Naive thymus-derived CD4-positive, alpha-beta T cell (primary cell): Measurements from ENCODE around the gene CACNG1. TPM values are rescaled to one million over a fixed set of nuclear protein-coding genes. Genes with fewer than 3 reads are reported as not detected.

Source experiments
- ATAC-seq: fragments of 150-1000 bp; cut with Tn5 transposase; 2 replicates; pipeline ENCODE4 v1.10.0; 2021; ENCODE audit warnings: mild to moderate bottlenecking, moderate library complexity
- CTCF ChIA-PET: fragments of 350-600 bp; sonication (Branson Sonifier 250); formaldehyde crosslinking; loops from one replicate; lab custom pipeline; 2021; ENCODE audit warnings: antibody characterized with exemption; lab: Charles Lee
- POLR2A ChIA-PET: fragments of 350-600 bp; sonication (Branson Sonifier 250); formaldehyde crosslinking; loops from one replicate; lab custom pipeline; 2021; ENCODE audit warnings: antibody characterized with exemption, inconsistent platforms; lab: Charles Lee
- DNase-seq, 9 donors: peaks; one replicate each; pipeline versions ENCODE4 v3.0.0 to v3.0.0-alpha.2; 2020 to 2022; ENCODE audit warnings: mixed read lengths in 1 of 9
- H3K27ac ChIP-seq: one replicate; pipeline ENCODE4 v1.7.0; 2013; ENCODE audit warnings: mild to moderate bottlenecking, low read depth, low read length, moderate library complexity
- H3K27me3 ChIP-seq, 2 donors: one replicate each; pipeline ENCODE4 v1.7.0; 2013; ENCODE audit warnings: low read length in 2 of 2, mild to moderate bottlenecking in 2 of 2, moderate library complexity in 2 of 2; ENCODE audit not compliant: control insufficient read depth in 2 of 2, insufficient read depth in 2 of 2
- H3K36me3 ChIP-seq, 3 experiments: 1 replicate in 2 of 3; 2 replicates in 1 of 3; pipeline ENCODE4 v1.7.0; 2013; ENCODE audit warnings: low read length in 3 of 3, mild to moderate bottlenecking in 3 of 3, moderate library complexity in 1 of 3; ENCODE audit not compliant: insufficient read depth in 3 of 3, control insufficient read depth in 2 of 3
- H3K4me1 ChIP-seq, 2 donors: one replicate each; pipeline ENCODE4 v1.7.0; 2013; ENCODE audit warnings: low read length in 2 of 2, mild to moderate bottlenecking in 2 of 2, moderate library complexity in 1 of 2; ENCODE audit not compliant: control insufficient read depth in 2 of 2, insufficient read depth in 2 of 2
- H3K4me3 ChIP-seq: 2 replicates; pipeline ENCODE4 v1.7.0; 2013; ENCODE audit warnings: mild to moderate bottlenecking, low read length
- H3K9me3 ChIP-seq, 3 experiments: 1 replicate in 2 of 3; 2 replicates in 1 of 3; pipeline ENCODE4 v1.7.0; 2013; ENCODE audit warnings: low read length in 3 of 3; ENCODE audit not compliant: control insufficient read depth in 2 of 3
- H3K27ac Mint-ChIP-seq, 9 donors: one replicate each; pipeline ENCODE4 v1.8.0; 2020 to 2022; ENCODE audit warnings: mixed read lengths in 9 of 9, mild to moderate bottlenecking in 8 of 9, moderate library complexity in 5 of 9, inconsistent platforms in 2 of 9
- H3K27me3 Mint-ChIP-seq, 5 donors: one replicate each; pipeline ENCODE4 v1.8.0; 2021 to 2022; ENCODE audit warnings: mixed read lengths in 5 of 5, mild to moderate bottlenecking in 1 of 5
- H3K36me3 Mint-ChIP-seq, 5 donors: one replicate each; pipeline ENCODE4 v1.8.0; 2020 to 2022; ENCODE audit warnings: mixed read lengths in 5 of 5, mild to moderate bottlenecking in 3 of 5, inconsistent platforms in 1 of 5
- H3K4me1 Mint-ChIP-seq, 7 donors: one replicate each; pipeline ENCODE4 v1.8.0; 2020 to 2022; ENCODE audit warnings: mixed read lengths in 7 of 7, mild to moderate bottlenecking in 3 of 7, inconsistent platforms in 1 of 7
- H3K4me3 Mint-ChIP-seq, 10 donors: one replicate each; pipeline ENCODE4 v1.8.0; 2020 to 2022; ENCODE audit warnings: mild to moderate bottlenecking in 10 of 10, mixed read lengths in 10 of 10, moderate library complexity in 6 of 10, inconsistent platforms in 2 of 10
- H3K9me3 Mint-ChIP-seq, 11 donors: one replicate each; pipeline ENCODE4 v1.8.0; 2020 to 2022; ENCODE audit warnings: mixed read lengths in 11 of 11, mild to moderate bottlenecking in 4 of 11, inconsistent platforms in 1 of 11, moderate library complexity in 1 of 11
- intact Hi-C, 2 donors: fragments of 100-400 bp; cut with micrococcal nuclease; formaldehyde crosslinking; loops; one replicate each; pipeline ENCODE4 v1.15.1; 2023
- polyA plus RNA-seq, 2 donors: library from polyadenylated mRNA; unstranded; fragments of 300-500 nt; fragmentation: Illumina TruSeq; gene quantifications; one replicate each; pipeline ENCODE4 v1.2.3, GENCODE V29; 2021
- total RNA-seq, 6 experiments: library from RNA in 5 of 6; stranded (reverse) in 5 of 6; gene quantifications; 1 replicate in 5 of 6; 2 replicates in 1 of 6; pipeline ENCODE4 v1.2.3 and lab custom pipeline; 2021 to 2026

The CACNG1 gene
- total and polyA plus RNA-seq, 7 experiments from 2014 or later: not detected

- Mint-ChIP-seq H3K27me3 (no peaks in the 10 kb centered on the region), H3K9me3 (no peaks in the 10 kb centered on the region), H3K4me3 (no peak overlapping the region), H3K36me3 (peaks cover 5 to 35% (median 13%) of the 10 kb centered on the region in 5 donors), H3K27ac (peak overlapping the region in 5 of 9 donors; percentile 17 to 88 (median 48)), H3K4me1 (peaks cover 14 to 33% (median 24%) of the 10 kb centered on the region in 7 donors)
- ChIA-PET CTCF (no interaction called here), POLR2A (interaction anchor here (0.6 kb wide), 1 partner anchor 743 kb away, joined by 3 read pairs; no protein-coding TSS in a partner anchor)
- peaks cover 0 to 21% (median 7%) of the 10 kb centered on the region in 3 experiments for H3K36me3 ChIP-seq
- DNase-seq (no peak), ATAC-seq (no peak)
- no peak overlapping the region for H3K4me3 ChIP-seq
- H3K27me3 ChIP-seq: no peaks in the 10 kb centered on the region
- H3K9me3 ChIP-seq: no peaks in the 10 kb centered on the region
- intact Hi-C loops: loop anchor here (5.0 to 10.0 kb wide), 3 partner anchors 364 to 879 kb away; no protein-coding TSS in a partner anchor
- H3K27ac ChIP-seq: no peak overlapping the region
- H3K4me1 ChIP-seq: peaks cover 9 to 19% of the 10 kb centered on the region in 2 donors
These were observed 36.5 kb downstream of the CACNG1 start for GRCh38 chr17:67080804-67081203.

DNA sequence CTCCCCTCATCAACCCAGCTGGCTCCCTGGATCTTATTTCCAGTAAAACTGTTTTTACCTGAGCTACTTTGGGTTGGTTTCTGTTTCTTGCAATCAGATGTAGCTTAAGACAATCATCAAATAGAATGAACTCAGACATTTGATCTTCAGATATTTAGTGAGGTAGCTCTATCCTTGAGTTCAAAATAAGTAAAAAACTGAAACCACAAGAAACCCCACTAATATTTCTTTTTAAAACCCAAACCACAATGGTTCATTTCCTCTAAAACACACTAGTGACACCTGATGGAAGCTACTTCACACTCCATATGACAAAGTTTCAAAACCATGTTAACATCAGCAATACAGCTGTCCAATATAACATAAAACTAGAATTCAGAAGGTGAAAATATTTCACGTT, 37.8 kb downstream of the CACNG1 start:
- POLR2A ChIA-PET: no interaction called here
- DNase-seq: peak in 6 of 9 donors; percentile 38 to 70 (median 60)

GRCh38 chr17:67085406-67085805, 41.1 kb downstream of the CACNG1 start:
- Histone ChIP-seq H3K27me3 (no peaks in the 10 kb centered on the region), H3K27ac (no peak overlapping the region), H3K4me1 (peaks cover 9 to 19% of the 10 kb centered on the region in 2 donors), H3K36me3 (peaks cover 0 to 26% (median 0%) of the 10 kb centered on the region in 3 experiments), H3K9me3 (no peaks in the 10 kb centered on the region), H3K4me3 (no peak overlapping the region)
- Mint-ChIP-seq H3K4me3 (no peak overlapping the region), H3K9me3 (peaks cover 0 to 3% (median 0%) of the 10 kb centered on the region in 11 donors), H3K36me3 (peaks cover 5 to 34% (median 24%) of the 10 kb centered on the region in 5 donors), H3K27ac (peak overlapping the region in 2 of 9 donors; percentile 14 to 45), H3K27me3 (no peaks in the 10 kb centered on the region), H3K4me1 (peaks cover 15 to 43% (median 28%) of the 10 kb centered on the region in 7 donors)
- ATAC-seq (no peak), DNase-seq (no peak)
- ChIA-PET POLR2A (no interaction called here), CTCF (no interaction called here)
- intact Hi-C loops: loop anchor here in 1 of 2 donors (10.0 kb wide), 1 partner anchor 371 kb away; no protein-coding TSS in a partner anchor

More for the DNA sequence above, 37.8 kb downstream of the CACNG1 start:
- intact Hi-C loops: loop anchor here (5.0 to 10.0 kb wide), 3 partner anchors 365 to 880 kb away; no protein-coding TSS in a partner anchor
- Histone ChIP-seq H3K27ac (peak overlapping the region; percentile 12), H3K9me3 (no peaks in the 10 kb centered on the region), H3K4me3 (no peak overlapping the region), H3K4me1 (peaks cover 9 to 19% of the 10 kb centered on the region in 2 donors), H3K27me3 (no peaks in the 10 kb centered on the region), H3K36me3 (peaks cover 0 to 23% (median 7%) of the 10 kb centered on the region in 3 experiments)
- peak; percentile 79 for ATAC-seq
- Mint-ChIP-seq H3K9me3 (no peaks in the 10 kb centered on the region), H3K4me3 (peak overlapping the region in 7 of 10 donors; percentile 7 to 57 (median 39)), H3K27ac (peak overlapping the region; percentile 53 to 83 (median 68)), H3K4me1 (peaks cover 14 to 37% (median 24%) of the 10 kb centered on the region in 7 donors), H3K27me3 (no peaks in the 10 kb centered on the region), H3K36me3 (peaks cover 5 to 35% (median 16%) of the 10 kb centered on the region in 5 donors)
- CTCF ChIA-PET: no interaction called here

- Histone ChIP-seq H3K27ac (no peak overlapping the region), H3K4me3 (no peak overlapping the region), H3K4me1 (no peaks in the 10 kb centered on the region), H3K27me3 (no peaks in the 10 kb centered on the region), H3K9me3 (no peaks in the 10 kb centered on the region), H3K36me3 (peaks cover 0 to 21% (median 0%) of the 10 kb centered on the region in 3 experiments)
- H3K4me1 Mint-ChIP-seq: peaks cover 0 to 43% (median 30%) of the 10 kb centered on the region in 7 donors
- DNase-seq (no peak), ATAC-seq (no peak)
- ChIA-PET CTCF (no interaction called here), POLR2A (no interaction called here)
- H3K36me3 Mint-ChIP-seq: peaks cover 5 to 36% (median 28%) of the 10 kb centered on the region in 5 donors
- no peaks in the 10 kb centered on the region for H3K27me3 Mint-ChIP-seq
- H3K27ac Mint-ChIP-seq: no peak overlapping the region
- H3K9me3 Mint-ChIP-seq: peaks cover 0 to 3% (median 0%) of the 10 kb centered on the region in 11 donors
- intact Hi-C loops: loop anchor here in 1 of 2 donors (10.0 kb wide), 1 partner anchor 374 kb away; no protein-coding TSS in a partner anchor
- H3K4me3 Mint-ChIP-seq: no peak overlapping the region
These were observed 44.3 kb downstream of the CACNG1 start for GRCh38 chr17:67088639-67089038.

GRCh38 chr17:67090341-67090740, 46.0 kb downstream of the CACNG1 start:
- H3K36me3 Mint-ChIP-seq: peaks cover 9 to 47% (median 34%) of the 10 kb centered on the region in 5 donors

GRCh38 chr17:67092291-67092690, 47.9 kb downstream of the CACNG1 start:
- no peaks in the 10 kb centered on the region for H3K4me1 ChIP-seq
- Mint-ChIP-seq H3K4me3 (no peak overlapping the region), H3K36me3 (peaks cover 10 to 47% (median 41%) of the 10 kb centered on the region in 5 donors), H3K9me3 (peaks cover 0 to 3% (median 0%) of the 10 kb centered on the region in 11 donors), H3K27me3 (no peaks in the 10 kb centered on the region), H3K4me1 (peaks cover 15 to 63% (median 51%) of the 10 kb centered on the region in 7 donors), H3K27ac (peak overlapping the region in 3 of 9 donors; percentile 5 to 43 (median 10))
- ChIA-PET POLR2A (interaction anchor here (0.6 kb wide), 2 partner anchors 20 to 516 kb away, joined by 3 to 5 read pairs; no protein-coding TSS in a partner anchor), CTCF (no interaction called here)
- ATAC-seq: no peak
- DNase-seq: no peak
- H3K9me3 ChIP-seq: no peaks in the 10 kb centered on the region
- H3K4me3 ChIP-seq: no peak overlapping the region
- intact Hi-C loops: no loop called here
- H3K36me3 ChIP-seq: peaks cover 0 to 14% (median 0%) of the 10 kb centered on the region in 3 experiments
- H3K27ac ChIP-seq: no peak overlapping the region
- no peaks in the 10 kb centered on the region for H3K27me3 ChIP-seq

More at GRCh38 chr17:67090341-67090740, 46.0 kb downstream of the CACNG1 start:
- Histone ChIP-seq H3K27ac (no peak overlapping the region), H3K36me3 (peaks cover 0 to 21% (median 0%) of the 10 kb centered on the region in 3 experiments), H3K4me3 (no peak overlapping the region), H3K27me3 (no peaks in the 10 kb centered on the region), H3K9me3 (no peaks in the 10 kb centered on the region), H3K4me1 (no peaks in the 10 kb centered on the region)
- no peaks in the 10 kb centered on the region for H3K27me3 Mint-ChIP-seq
- peak overlapping the region in 1 of 9 donors; percentile 39 for H3K27ac Mint-ChIP-seq
- ChIA-PET POLR2A (no interaction called here), CTCF (no interaction called here)
- H3K4me3 Mint-ChIP-seq: no peak overlapping the region
- intact Hi-C loops: no loop called here
- H3K4me1 Mint-ChIP-seq: peaks cover 7 to 53% (median 39%) of the 10 kb centered on the region in 7 donors
- DNase-seq: no peak
- ATAC-seq: no peak
- H3K9me3 Mint-ChIP-seq: peaks cover 0 to 3% (median 0%) of the 10 kb centered on the region in 11 donors
